ENCODE results near the gene TMEM38B.

DNA sequence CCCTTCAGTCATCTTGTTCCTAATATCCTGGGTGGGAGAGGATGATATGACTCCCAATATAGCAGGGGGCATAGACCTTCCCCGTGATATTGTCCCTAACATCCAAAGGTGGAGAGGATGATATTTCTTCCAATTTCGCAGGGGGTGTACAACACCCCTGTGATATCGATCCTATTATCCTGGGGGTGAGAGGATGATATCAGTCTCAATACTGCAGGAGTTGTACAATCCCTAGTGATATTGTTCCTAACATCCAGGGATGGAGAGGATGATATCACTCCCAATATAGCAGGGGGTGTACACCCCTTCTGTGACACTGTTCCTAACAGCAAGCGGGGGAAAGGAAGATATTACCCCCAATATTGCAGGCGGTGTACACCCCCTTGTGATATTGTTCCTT, 122.6 kb downstream of the TMEM38B start:
- TF ChIP-seq CTCF (conservative IDR thresholded peaks at IDR 0.05) (no peak), EZH2 (IDR thresholded peaks at IDR 0.05; ENCODE audit: low read depth) (no peak)

All from PC-9 (cell line).